SK-N-SH treated with all-trans-retinoic acid at 6 μM for 48 hours (cell line): ENCODE data around the gene TLR9.

Experiments used
- ATAC-seq: fragments of 200-7000 bp; cut with Tn5 transposase; 3 replicates; pipeline ENCODE4 v1.9.1; 2020; ENCODE audit warnings: mild to moderate bottlenecking, moderate library complexity
- ARNTL ChIP-seq: fragments of 450-650 bp; formaldehyde crosslinking; IDR thresholded peaks from 2 replicates; pipeline ENCODE4 v1.5.0; 2020; ENCODE audit warnings: low read depth, mild to moderate bottlenecking, moderate library complexity, borderline replicate concordance
- ESRRG ChIP-seq: fragments of 250-450 bp; sonication (Bioruptor Pico); IDR thresholded peaks from 2 replicates; pipeline ENCODE4 v1.6.1; 2021; ENCODE audit warnings: mild to moderate bottlenecking
- GLIS3 ChIP-seq: fragments of 250-450 bp; sonication (Bioruptor Pico); IDR thresholded peaks from 2 replicates; pipeline ENCODE4 v1.5.0; 2020; ENCODE audit warnings: mild to moderate bottlenecking, moderate library complexity
- ISL1 ChIP-seq: fragments of 250-450 bp; sonication (Bioruptor Pico); IDR thresholded peaks from 2 replicates; pipeline ENCODE4 v2.1.2; 2022; ENCODE audit warnings: mild to moderate bottlenecking, moderate library complexity
- OSR1 ChIP-seq: fragments of 250-450 bp; sonication (Bioruptor Pico); IDR thresholded peaks from 2 replicates; pipeline ENCODE4 v1.8.0; 2022; ENCODE audit warnings: moderate library complexity, mild to moderate bottlenecking, inconsistent platforms
- PPARA ChIP-seq: fragments of 250-450 bp; sonication (Bioruptor Pico); IDR thresholded peaks from 2 replicates; pipeline ENCODE4 v1.5.0; 2020; ENCODE audit warnings: mild to moderate bottlenecking, borderline replicate concordance
- RARB ChIP-seq: fragments of 250-450 bp; sonication (Bioruptor Pico); IDR thresholded peaks from 2 replicates; pipeline ENCODE4 v1.8.0; 2021; ENCODE audit warnings: mild to moderate bottlenecking, moderate library complexity
- SNAI2 ChIP-seq: fragments of 250-450 bp; sonication (Bioruptor Pico); IDR thresholded peaks from 2 replicates; pipeline ENCODE4 v1.5.0; 2020; ENCODE audit warnings: mild to moderate bottlenecking, moderate library complexity
- TCF4 ChIP-seq: fragments of 250-450 bp; sonication (Bioruptor Pico); IDR thresholded peaks from 2 replicates; pipeline ENCODE4 v1.8.0; 2021; ENCODE audit warnings: mild to moderate bottlenecking, moderate library complexity, borderline replicate concordance
- ZC3H10 ChIP-seq: fragments of 250-450 bp; sonication (Bioruptor Pico); IDR thresholded peaks from 2 replicates; pipeline ENCODE4 v1.5.1; 2021; ENCODE audit warnings: mild to moderate bottlenecking, moderate library complexity
- ZFP30 ChIP-seq: fragments of 450-650 bp; formaldehyde crosslinking; IDR thresholded peaks from 2 replicates; pipeline ENCODE4 v1.5.0; 2022; ENCODE audit warnings: mild to moderate bottlenecking, moderate library complexity
- ZNF565 ChIP-seq: fragments of 450-650 bp; formaldehyde crosslinking; conservative IDR thresholded peaks from 2 replicates; pipeline ENCODE4 v1.5.0; 2020; ENCODE audit warnings: low read depth, mild to moderate bottlenecking, moderate library complexity
- TF ChIP-seq, protein P1 (sequence below): fragments of 250-450 bp; sonication (Bioruptor Pico); IDR thresholded peaks from 2 replicates; pipeline ENCODE4 v1.5.1; 2020; ENCODE audit warnings: low read depth, mild to moderate bottlenecking, moderate library complexity
- TF ChIP-seq, protein P2 (sequence below): fragments of 250-450 bp; sonication (Bioruptor Pico); IDR thresholded peaks from 2 replicates; pipeline ENCODE4 v1.5.1; 2021; ENCODE audit warnings: mild to moderate bottlenecking, moderate library complexity
- TF ChIP-seq, protein P3 (sequence below): fragments of 250-450 bp; sonication (Bioruptor Pico); IDR thresholded peaks from 2 replicates; pipeline ENCODE4 v1.8.0; 2021; ENCODE audit warnings: low read depth, mild to moderate bottlenecking, moderate library complexity, borderline replicate concordance
- TF ChIP-seq, protein P4 (sequence below): fragments of 250-450 bp; sonication (Bioruptor Pico); IDR thresholded peaks from 2 replicates; pipeline ENCODE4 v1.8.0; 2020; ENCODE audit warnings: mild to moderate bottlenecking, moderate library complexity, borderline replicate concordance

Gene TLR9

DNA sequence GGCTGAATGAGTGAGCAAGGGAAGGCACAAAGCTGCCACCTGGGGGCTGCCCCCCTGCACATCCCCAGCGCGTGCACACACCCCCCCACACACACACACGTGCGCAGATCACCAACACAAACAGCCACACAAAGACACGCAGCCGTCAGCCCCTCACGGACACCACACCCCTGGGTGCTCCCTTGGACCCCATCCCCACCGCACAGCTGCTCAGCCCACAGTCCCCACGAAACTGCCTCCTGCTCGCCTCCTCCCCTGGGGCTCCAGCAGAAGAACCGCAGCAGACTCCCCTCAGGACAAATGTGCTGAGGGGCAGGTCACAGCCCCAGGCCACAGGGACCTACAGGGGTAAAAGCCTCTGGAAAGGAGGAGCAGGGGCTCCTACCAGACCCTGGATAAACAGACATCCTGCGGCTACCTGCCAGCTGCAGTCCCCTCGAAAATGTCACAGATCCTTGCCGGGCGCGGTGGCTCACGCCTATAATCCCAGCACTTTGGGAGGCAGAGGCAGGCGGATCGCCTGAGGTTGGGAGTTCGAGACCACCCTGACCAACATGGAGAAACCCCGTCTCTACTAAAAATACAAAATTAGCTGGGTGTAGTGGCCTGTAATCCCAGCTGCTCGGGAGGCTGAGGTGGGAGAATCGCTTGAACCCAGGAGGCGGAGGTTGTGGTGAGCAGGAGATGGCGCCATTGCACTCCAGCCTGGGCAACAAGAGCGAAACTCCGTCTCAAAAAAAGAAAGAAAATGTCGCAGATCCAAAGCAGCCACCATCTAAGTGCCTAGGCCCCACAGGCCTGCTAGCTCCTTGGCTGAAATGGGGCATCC is 7.0 kb upstream of the TLR9 start (continued):
- TF ChIP-seq PPARA (CRISPR knock-in tag), result no peak
- TF ChIP-seq ISL1 (CRISPR knock-in tag), result no peak
- no peak for TF ChIP-seq ESRRG
- TF ChIP-seq, protein P1, sequence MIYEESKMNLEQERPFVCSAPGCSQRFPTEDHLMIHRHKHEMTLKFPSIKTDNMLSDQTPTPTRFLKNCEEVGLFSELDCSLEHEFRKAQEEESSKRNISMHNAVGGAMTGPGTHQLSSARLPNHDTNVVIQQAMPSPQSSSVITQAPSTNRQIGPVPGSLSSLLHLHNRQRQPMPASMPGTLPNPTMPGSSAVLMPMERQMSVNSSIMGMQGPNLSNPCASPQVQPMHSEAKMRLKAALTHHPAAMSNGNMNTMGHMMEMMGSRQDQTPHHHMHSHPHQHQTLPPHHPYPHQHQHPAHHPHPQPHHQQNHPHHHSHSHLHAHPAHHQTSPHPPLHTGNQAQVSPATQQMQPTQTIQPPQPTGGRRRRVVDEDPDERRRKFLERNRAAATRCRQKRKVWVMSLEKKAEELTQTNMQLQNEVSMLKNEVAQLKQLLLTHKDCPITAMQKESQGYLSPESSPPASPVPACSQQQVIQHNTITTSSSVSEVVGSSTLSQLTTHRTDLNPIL (CRISPR knock-in tag), result no peak
- TF ChIP-seq, protein P2, sequence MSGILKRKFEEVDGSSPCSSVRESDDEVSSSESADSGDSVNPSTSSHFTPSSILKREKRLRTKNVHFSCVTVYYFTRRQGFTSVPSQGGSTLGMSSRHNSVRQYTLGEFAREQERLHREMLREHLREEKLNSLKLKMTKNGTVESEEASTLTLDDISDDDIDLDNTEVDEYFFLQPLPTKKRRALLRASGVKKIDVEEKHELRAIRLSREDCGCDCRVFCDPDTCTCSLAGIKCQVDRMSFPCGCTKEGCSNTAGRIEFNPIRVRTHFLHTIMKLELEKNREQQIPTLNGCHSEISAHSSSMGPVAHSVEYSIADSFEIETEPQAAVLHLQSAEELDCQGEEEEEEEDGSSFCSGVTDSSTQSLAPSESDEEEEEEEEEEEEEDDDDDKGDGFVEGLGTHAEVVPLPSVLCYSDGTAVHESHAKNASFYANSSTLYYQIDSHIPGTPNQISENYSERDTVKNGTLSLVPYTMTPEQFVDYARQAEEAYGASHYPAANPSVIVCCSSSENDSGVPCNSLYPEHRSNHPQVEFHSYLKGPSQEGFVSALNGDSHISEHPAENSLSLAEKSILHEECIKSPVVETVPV, result no peak
- TF ChIP-seq, all 23 proteins: peak for 0

DNA sequence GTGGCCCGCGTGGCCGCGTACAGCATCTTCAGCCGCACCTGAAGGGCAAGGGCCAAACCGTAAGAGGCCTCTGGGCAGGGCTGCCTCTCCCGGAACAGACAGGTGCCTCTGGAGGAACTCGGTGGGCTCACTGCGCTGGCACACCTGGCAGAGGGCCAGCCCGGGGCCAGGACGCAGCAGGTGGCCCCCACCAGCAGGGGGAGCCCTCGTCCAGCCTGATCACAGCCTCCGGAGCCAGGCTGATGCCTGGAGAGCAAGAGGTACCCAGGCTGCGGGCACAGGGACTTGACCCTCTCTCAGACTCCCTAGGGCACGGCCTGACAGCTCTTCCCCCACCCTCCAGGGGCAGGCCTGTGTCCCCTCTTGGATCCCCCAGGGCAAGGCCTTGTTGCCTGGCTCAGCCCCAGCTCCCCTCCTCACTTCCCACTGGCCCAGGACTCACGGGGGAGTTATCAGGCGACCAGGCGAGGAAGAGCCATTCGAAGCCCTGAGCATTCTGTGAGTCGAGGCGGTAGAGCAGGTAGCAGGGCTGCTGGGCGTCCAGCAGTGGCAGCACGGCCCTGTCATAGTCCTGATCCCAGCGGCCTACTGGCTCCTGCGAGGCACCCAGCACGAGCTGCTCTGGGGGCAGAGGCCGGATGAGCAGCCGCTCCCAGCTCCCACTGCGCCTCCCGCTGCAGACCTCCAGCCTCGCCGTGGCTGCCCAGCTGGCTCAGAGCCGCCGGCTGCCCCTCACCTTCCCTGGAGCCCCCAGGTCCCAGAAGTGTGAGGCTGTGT is 6.2 kb upstream of the TLR9 start:
- no peak for TF ChIP-seq ARNTL (CRISPR knock-in tag)
- TF ChIP-seq TCF4 (CRISPR knock-in tag), result no peak
- TF ChIP-seq, protein P3, sequence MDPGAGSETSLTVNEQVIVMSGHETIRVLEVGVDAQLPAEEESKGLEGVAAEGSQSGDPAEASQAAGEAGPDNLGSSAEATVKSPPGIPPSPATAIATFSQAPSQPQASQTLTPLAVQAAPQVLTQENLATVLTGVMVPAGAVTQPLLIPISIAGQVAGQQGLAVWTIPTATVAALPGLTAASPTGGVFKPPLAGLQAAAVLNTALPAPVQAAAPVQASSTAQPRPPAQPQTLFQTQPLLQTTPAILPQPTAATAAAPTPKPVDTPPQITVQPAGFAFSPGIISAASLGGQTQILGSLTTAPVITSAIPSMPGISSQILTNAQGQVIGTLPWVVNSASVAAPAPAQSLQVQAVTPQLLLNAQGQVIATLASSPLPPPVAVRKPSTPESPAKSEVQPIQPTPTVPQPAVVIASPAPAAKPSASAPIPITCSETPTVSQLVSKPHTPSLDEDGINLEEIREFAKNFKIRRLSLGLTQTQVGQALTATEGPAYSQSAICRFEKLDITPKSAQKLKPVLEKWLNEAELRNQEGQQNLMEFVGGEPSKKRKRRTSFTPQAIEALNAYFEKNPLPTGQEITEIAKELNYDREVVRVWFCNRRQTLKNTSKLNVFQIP (CRISPR knock-in tag), result no peak
- TF ChIP-seq ISL1 (CRISPR knock-in tag), result no peak
- TF ChIP-seq ZFP30 (CRISPR knock-in tag), result no peak
- TF ChIP-seq PPARA (CRISPR knock-in tag), result no peak
- TF ChIP-seq ZC3H10, result no peak
- TF ChIP-seq ZNF565, result no peak
- TF ChIP-seq, protein P2, result no peak
- no peak for TF ChIP-seq RARB (CRISPR knock-in tag)
- TF ChIP-seq SNAI2 (CRISPR knock-in tag), result no peak
- TF ChIP-seq, all 23 proteins: peak for 0
- ATAC-seq, result peak; percentile 71

DNA sequence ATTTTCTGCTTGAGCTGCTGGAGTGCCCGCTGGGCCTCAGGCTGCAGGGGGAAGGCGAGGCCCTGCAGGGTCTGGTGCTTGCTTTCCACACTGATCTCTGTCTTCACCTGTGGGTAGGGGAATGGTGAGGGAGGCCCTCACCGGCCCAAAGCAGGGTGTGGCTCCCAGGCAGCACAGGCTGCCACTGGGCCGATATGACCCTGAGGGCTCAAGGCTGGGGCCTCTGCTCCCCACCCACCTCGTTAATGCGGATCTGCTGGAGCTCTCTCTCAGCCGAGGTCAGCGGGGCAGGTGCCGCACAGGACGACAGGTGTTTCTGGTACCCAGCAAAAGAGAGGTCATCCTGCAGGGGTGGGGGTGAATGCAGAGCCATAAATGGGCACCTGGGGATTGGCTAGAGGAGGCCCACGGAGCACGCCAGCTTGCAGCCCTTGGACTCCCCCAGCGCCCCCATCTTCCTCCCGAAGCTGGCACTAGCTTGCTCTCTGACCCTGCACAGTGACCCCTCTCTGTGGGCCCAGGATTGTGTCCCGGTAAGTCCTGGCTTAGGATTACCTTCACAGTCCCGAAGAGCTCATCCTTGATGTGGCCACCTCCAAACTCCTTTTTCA is 5.5 kb upstream of the TLR9 start:
- no peak for ATAC-seq
- no peak for TF ChIP-seq OSR1
- no peak for TF ChIP-seq GLIS3 (CRISPR knock-in tag)
- TF ChIP-seq, protein P2, result no peak
- TF ChIP-seq, protein P4, sequence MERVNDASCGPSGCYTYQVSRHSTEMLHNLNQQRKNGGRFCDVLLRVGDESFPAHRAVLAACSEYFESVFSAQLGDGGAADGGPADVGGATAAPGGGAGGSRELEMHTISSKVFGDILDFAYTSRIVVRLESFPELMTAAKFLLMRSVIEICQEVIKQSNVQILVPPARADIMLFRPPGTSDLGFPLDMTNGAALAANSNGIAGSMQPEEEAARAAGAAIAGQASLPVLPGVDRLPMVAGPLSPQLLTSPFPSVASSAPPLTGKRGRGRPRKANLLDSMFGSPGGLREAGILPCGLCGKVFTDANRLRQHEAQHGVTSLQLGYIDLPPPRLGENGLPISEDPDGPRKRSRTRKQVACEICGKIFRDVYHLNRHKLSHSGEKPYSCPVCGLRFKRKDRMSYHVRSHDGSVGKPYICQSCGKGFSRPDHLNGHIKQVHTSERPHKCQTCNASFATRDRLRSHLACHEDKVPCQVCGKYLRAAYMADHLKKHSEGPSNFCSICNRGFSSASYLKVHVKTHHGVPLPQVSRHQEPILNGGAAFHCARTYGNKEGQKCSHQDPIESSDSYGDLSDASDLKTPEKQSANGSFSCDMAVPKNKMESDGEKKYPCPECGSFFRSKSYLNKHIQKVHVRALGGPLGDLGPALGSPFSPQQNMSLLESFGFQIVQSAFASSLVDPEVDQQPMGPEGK (CRISPR knock-in tag), result no peak
- no peak for TF ChIP-seq RARB (CRISPR knock-in tag)
- TF ChIP-seq ZFP30 (CRISPR knock-in tag), result no peak
- TF ChIP-seq ARNTL (CRISPR knock-in tag), result no peak
